ENCODE data around the gene GCNT1.
"Not testable (repeated sequence)": the region's sequence is repeated elsewhere in the genome, so short reads cannot be mapped to it uniquely, and the experiment has no call there.

Gene GCNT1

DNA sequence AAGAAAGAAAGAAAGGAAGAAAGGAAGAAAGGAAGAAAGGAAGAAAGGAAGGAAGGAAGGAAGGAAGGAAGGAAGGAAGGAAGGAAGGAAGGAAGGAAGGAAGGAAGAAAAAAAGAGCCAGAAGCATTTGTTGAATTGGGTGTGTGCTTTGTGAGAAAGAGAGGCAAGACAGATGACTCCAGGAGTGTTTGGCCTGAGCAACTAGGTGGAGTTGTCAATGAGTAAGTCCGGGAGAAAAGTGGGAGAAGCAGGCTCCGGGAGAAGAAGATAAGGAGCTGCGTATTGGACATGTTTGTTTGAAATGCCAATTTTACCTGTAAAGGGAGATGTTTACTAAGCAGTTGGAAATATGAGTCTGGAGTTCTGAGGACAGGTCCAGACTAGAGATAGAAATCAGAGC is 15.1 kb upstream of the GCNT1 start:
- DNase-seq (ENCODE audit: low read depth): no peak

DNA sequence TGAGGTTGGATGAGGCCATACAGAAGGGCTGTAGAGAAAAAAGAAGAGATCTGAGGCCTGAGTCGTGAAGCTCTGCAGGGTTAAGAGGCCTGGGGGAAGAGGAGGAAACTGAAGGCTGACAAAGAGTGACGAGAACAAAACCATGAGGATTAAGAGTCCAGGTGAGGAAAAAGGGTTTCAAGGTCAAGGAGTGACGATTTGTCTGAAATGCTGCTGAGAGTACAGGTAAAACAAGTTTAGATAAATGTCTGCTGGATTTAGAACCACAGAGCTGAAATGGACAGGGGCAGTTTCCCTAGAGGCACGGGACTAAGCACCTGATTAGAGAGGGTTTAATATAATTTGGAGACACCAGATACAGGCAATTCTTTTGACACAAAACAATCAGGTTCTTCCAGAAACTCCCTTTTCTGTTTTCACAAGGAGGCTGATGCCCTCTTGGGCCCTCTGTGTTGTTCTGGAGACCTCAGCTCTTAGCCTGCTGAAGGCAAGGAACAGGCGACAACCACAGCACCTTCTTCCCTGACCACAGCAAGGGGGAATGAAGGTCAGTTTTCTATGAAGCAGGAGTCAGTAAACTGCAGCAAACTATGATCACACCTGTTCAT is 14.6 kb upstream of the GCNT1 start:
- DNase-seq (ENCODE audit: low read depth): no peak

DNA sequence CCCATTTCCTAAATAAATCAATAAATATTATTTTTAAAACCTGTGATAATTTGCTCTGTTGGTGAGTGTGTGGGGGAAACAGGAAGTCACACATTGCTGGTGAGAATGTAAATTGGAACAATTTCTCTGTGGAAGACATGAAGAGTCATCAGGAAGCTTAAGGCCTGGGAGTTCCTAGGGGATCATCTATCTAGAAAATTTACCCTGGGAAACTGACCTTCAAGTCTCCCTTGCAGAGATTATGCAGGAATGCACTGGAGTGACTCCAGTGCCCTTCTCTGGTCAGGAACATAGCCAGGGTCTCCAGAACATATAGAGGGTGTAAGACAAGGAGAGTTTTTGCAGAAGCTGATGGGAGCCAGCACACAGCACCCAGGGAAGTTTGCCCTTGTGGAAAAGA is 13.0 kb upstream of the GCNT1 start:
- no peak for DNase-seq (ENCODE audit: low read depth)

DNA sequence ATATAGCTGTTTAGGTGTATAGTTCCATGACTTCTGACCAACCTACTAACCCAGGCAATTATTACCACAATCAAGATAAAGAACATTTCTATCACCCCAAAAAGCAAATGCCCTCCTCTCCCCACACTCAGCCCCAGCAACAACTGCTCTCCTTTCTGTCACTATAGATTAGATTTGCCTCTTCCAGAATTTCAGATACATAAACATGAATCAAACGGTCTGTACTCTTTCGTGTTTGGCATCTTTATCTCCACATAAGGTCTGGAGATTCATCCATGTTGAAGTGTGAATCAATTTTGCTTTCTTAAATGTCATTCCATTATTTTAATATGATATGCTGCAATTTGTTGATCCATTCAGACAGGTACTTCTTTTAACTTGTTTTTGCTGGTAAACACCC is 10.5 kb upstream of the GCNT1 start:
- no peak for DNase-seq (ENCODE audit: low read depth)

DNA sequence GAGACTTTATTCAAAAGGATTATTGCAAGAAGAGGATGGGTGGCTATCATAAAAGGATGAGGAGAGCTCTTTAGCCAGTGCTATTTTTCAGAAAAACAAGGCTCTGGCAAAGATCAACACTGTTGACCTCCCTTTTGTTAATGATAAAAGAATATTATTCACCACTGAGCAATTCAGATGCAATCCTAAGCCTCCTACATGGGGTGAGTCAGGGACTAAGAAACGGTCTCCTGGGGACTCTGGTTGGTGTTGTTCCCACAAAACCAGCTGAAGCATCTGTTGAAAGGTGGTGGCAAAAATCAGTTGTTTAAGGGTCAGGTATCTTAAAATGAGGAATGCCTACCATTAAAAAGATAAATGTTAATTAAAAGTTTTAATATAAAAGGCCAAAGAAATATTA is 7.7 kb upstream of the GCNT1 start:
- DNase-seq (ENCODE audit: low read depth): peak; percentile 82

DNA sequence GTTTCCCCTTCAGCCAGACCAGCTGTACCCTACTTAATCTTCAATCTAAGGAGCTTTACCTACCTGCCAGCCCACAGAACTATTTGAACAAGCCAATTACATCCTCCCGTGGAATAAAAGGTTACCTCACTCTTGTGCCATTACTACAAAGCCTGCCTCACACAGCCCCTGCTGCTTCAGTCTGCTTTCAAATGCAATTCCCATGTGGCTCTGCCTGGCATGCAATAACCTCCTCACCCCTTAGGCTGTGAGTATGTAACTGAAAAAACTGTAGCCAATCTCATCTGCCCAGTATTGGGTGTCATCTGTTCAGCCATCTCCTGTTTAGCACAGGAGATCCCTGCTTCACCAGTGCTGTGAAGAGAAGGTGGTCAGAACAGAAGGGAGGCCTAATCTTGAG is 6.1 kb upstream of the GCNT1 start:
- DNase-seq (ENCODE audit: low read depth): no peak

DNA sequence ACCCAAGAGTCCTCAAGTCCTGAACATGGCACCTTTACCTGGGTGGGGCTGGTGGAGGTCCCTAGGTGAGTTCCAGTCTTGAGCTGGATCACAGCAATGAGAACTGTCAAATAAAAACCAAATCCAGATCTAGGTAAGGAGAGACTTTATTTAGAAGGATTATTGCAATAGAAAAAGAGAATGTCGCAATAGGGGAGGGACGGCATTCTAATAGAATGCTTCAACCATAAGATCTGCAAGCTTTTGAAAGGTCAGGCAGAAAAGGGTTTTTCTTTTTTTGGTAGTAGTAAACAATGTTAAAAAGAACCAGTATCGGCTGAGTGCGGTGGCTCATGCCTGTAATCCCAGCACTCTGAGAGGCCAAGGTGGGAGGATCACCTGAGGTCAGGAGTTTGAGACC is 5.2 kb upstream of the GCNT1 start:
- peak; percentile 65 for DNase-seq (ENCODE audit: low read depth)

DNA sequence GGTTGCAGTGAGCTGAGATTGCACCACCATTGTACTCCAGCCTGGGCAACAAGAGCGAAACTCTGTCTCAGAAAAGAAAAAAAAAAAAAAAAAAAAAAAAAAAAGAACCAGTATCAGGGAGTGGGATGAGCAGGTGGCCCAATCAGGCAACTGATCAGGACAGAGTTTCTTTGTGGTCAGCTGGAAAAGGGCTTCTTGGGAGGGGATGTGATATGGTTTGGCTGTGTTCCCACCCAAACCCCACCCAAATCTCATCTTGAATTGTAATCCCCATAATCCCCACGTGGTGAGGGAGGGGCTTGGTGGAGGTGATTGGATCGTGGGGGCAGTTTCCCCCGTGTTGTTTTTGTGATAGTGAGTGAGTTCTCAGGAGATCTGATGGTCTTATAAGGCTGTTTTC is 4.7 kb upstream of the GCNT1 start:
- DNase-seq (ENCODE audit: low read depth): no peak

DNA sequence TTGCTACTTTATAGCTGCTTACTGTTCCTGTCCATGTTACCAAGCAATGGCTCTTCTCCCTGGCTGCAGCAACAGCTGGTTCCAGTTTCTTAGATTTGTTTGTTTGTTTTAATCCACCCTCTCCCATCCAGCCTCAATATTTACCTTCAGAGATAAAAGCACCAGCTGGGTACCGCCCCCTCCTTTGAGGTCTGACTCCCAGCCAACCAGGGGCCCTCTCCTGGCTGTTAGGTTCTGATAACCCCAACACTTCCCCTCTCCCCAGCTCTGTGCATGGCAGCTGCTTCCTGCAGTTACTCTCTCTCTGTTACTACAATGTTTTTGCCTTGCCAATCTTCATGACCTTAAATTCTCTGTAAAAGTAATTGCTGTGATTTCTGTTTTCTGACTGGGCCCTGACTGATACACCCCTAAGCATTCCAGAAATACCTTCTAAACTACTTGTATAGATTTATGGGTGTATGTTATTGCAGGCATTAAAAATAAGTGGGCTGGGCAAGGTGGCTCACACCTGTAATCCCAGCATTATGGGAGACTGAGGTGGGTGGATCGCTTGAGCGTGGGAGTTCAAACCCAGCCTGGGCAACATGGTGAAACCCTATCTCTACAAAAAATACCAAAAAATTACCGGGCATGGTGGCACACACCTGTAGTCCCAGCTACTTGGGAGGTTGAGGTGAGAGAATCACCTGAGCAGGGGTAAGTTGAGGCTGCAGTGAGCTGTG is 2.6 kb upstream of the GCNT1 start:
- peak; percentile 42 for DNase-seq (ENCODE audit: low read depth)

DNA sequence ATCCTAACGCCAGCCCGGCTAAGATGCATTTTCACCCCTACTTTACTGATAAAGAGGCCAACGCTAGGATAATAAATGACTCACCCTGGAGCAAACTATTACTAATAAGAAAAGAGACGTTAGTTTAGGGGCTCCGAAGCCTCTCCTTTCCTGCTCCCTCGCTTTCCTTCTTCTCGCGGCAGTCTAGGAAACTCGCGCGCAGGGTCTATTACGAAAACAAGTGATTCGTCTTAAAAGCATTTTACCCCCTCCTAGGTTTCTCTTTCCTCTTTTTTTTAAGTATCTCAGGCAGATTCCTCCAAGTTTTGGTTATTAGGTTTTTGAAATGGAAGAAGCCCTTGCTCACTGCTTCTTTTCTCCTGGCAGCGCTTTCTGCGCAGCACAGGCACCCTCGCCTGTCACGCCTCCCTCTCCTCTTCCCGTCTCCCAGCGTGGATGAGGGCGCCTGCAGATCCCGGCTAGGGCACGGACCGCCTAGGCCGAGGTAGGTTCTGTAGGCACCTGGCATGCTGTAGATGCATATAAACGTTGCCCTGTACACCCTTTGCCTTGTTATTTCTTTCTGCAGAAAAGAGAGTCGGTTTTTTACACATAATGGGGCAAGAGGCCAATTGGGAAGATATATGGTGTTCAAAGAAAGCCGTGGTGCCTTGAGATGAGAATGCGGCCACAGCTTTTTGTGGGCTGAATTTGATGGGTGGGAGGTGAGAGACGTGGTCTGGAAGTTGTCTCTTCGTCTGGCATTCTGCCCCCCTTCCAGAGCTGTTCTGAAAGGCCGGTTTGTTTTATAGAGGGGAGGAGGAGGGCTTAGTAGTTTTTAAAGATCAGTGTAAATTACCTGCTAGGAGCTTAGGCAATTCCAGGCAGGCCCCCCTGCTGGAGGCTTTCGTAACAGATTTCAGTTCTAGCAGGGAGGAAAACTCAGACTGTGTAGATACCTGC is 983 bp downstream of the GCNT1 start:
- DNase-seq (ENCODE audit: low read depth): peak; percentile 68

DNA sequence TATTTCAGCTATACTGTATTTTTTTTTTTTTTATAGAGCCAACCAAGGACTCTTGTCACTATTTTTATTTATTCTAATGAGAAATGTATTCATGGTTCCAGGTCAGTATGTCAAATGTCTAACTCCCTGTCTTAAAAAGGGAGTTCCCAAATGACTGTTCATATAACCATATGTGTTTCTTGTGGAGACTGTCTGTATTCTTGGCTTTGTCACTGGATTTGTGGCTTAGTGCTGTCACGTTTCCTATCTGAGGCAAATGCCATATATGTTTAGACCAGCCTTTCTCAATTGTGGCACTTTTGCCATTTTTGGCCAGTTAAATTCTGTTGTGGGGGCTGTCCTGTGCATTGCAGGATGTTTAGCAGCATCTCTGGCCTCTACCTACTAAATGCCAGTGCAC is 3.1 kb downstream of the GCNT1 start:
- no peak for DNase-seq (ENCODE audit: low read depth)

DNA sequence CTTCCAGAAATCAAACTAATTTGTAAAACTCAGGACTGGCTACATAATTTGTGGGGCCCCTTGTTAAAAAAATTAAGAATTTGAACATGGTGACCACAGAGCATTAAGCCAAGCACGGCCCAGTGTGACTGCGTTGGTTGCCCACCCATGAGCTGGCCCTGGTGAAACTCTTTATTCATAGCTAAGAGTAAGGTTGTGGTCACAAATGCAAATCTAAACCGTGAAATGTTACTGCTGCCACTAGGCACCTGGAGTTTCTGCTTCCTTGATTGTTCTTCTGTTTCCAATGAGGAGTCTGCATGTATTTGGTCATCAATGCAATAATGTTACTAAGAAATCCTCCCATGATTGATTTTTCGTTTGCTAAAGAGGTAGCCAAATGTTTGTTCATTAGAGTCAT is 4.2 kb downstream of the GCNT1 start:
- DNase-seq (ENCODE audit: low read depth): no peak

DNA sequence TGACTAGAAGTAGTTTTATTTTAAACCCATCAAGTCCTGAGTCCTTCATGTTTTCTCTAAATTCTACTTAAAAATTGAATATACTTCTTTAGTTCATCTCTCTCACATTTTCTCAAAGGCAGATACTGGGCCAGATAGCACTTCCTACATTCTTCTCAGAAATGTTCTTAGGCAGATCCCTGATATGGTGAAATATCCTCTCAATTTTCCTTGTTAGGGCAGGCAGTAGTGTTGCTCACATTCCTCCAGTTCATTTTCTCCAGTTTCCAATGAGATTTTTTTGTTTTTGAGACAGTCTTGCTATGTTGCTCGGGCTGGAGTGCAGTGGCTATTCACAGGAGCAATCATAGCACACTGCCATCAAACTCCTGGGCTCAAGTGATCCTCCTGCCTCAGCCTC is 5.7 kb downstream of the GCNT1 start:
- peak; percentile 34 for DNase-seq (ENCODE audit: low read depth)

DNA sequence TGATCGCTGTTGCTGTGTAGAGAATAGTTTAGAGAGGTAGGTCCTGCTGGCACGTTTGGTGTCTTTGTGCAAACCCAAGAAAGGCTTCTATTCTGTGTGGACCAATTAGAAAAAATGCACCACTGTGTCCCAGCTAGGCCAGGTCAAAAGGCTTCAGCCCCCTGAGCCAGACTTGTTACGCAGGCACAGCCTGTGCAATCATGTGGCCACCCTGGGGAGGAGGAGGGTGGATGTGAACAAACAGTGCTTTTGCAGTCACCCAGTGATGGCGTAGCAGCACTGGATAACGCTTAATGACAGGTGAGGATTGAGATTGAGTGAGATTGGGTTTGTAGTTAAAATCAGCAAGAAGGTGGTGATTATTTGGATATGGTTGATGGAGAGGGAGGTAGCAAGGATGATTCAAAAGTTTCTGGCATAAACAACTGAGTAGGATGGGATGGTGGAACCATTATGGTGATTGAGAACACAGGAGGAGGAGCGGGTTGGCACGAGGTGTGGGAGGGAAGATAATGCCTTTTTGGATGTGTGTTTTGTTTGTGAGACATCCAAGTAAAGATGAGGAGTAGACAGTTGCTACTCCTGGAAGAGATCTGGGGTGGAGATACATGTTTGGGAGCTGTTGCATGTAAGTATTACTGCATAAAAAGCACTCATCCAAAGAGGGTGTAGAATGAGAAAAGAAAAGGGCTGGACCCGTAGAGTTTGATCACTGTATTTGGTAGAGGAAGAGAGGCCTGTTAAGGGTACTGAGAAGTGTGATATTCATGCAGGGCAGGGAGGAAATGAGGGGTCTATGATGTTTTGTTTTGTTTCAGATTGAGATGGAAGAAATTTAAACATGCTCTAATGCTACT is 6.7 kb downstream of the GCNT1 start:
- no peak for DNase-seq (ENCODE audit: low read depth)

DNA sequence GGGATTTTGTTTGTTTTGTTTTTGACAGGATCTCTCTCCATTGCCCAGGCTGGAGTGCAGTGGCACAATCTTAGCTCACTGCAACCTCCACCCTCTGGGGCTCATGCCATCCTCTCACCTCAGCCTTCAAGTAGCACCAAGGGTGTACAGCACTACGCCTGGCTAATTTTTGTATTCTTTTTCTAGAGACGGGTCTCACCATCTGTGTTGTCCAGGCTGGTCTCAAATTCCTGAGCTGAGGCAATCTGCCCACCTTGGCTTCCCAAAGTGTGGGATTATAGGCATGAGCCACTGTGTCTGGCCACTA is 7.3 kb downstream of the GCNT1 start:
- DNase-seq (ENCODE audit: low read depth): no peak

DNA sequence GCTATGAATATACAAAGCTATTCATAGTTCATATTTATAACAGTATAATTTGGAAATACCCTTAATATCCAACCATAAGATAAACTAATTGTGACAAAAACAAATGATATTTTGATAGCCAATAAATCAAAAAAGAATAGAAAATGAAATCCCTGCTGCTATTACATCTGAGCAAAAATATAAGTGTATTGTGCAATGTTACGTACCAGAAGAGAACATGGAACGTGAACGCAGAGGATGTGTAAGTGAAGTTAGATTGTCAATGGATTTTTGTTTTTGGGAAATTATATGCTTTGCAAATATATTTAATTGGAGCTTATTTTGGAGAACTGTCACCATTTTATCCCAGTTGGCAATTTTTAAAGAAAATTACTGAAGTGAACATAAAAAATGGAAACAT is 15.4 kb downstream of the GCNT1 start:
- DNase-seq (ENCODE audit: low read depth): no peak

DNA sequence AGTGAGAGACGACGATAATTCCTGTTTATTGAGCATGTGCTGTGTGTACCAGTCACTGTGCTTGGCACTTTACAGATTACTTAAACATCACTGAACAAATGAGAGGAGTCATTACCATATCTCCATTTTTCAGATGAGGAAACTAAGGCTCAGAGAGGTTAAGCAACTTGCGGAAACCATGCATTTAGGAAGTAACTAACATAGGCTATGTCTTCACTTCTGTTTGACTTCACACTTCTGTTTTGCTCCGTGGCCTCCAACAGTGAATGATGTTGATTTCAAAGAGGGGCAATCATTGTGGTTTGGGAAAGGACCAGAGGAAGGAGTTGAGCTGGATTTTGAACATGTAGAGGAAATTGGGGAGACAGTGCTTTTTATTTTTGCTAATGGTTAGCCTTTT is 16.7 kb downstream of the GCNT1 start:
- no peak for DNase-seq (ENCODE audit: low read depth)

DNA sequence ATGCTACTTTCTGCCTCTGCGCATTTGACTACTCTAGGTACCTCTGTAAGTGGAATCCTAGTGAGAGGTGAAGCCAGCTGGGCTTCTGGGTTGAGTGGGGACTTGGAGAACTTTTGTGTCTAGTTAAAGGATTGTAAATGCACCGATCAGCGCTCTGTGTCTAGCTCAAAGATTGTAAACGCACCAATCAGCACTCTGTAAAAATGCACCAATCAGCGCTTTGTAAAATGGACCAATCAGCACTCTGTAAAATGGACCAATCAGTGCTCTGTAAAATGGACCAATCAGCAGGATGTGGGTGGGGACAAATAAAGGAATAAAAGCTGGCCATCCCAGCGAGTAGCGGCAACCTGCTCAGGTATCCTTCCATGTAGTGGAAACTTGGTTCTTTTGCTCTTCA is 18.8 kb downstream of the GCNT1 start:
- DNase-seq (ENCODE audit: low read depth): not testable (repeated sequence)

DNA sequence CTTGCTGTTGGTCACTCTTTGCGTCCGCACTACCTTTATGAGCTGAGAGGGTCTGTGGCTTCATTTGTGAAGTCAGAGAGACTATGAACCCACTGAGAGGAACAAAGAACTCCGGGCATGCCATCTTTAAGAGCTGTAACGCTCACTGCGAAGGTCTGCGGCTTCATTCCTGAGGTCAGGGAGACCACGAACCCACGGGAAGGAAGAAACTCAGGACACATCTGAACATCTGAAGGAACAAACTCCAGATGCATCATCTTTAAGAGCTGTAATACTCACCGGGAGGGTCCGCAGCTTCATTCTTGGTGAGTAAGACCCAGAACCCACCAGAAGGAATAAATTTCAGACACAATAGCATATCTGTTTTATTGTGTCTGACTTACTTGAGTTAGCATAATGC is 19.2 kb downstream of the GCNT1 start:
- no peak for DNase-seq (ENCODE audit: low read depth)

DNA sequence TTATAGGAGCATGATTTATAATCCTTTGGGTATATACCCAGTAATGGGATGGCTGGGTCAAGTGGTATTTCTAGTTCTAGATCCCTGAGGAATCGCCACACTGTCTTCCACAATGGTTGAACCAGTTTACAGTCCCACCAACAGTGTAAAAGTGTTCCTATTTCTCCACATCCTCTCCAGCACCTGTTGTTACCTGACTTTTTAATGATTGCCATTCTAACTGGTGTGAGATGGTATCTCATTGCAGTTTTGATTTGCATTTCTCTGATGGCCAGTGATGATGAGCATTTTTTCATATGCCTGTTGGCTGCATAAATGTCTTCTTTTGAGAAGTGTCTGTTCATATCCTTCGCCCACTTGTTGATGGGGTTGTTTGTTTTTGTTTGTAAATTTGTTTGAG is 20.4 kb downstream of the GCNT1 start:
- DNase-seq (ENCODE audit: low read depth): not testable (repeated sequence)

DNA sequence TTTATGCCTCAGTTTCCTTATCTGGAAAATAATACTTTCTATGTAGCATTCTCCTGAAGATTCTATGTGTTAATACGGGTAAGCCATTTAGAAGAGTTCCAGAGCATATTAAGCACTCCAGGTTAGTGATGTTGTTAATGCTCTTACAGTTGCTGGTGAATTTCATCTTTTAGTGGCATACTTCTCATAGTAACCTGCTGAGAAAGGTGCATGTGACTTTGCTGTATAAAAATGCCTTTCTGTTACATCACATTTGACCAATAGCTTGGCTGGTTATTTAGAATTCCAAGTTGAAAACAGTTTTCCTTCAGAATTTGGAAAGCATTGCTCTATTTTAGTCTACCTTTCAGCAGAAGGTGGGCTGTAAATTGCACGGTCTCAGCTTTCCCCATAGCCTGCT is 27.2 kb downstream of the GCNT1 start:
- DNase-seq (ENCODE audit: low read depth): peak; percentile 5

DNA sequence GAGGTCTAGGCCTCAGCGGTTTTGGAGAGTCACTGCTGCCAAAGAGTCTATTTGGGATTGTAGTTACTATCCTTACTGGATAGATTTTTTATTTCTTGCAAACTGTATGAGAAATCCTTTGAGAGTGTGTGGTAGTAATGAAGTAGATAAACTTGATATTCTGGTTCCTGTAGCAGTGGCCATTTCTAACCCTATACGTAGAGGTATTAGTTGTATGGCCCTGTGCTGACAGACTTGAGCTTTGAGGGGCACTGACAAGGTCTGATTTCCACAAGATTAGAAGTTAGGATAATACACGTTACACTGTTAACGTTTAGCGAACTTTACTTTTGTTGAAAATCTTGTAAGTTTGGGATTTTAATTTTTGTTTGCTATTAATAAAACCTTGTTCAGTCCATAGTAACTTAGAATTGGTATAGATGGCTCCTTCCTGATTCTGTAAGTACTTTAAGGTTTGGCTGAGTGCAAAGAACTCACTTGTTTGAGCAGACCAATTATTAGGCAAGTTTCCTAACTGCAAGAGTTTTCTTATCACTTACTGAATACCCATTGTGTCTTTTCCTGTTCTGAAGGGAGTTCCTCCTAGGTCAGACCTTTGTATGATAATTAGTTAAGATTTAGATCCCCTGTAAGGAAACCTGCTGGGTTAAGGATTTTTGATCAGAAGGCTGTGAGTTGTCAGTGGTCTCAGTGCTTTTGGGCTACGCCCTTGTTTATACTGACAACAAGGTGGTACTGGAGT is 31.4 kb downstream of the GCNT1 start:
- DNase-seq (ENCODE audit: low read depth): no peak

Measured in EH (cell line).